Suppressor macrophage treated with lipopolysaccharide for 4 hours (primary cell): ENCODE results near the gene PPP1R1B.

Source experiments
- DNase-seq: peaks from one replicate; pipeline ENCODE4 v3.0.0-alpha.2; 2020

Gene PPP1R1B

DNA sequence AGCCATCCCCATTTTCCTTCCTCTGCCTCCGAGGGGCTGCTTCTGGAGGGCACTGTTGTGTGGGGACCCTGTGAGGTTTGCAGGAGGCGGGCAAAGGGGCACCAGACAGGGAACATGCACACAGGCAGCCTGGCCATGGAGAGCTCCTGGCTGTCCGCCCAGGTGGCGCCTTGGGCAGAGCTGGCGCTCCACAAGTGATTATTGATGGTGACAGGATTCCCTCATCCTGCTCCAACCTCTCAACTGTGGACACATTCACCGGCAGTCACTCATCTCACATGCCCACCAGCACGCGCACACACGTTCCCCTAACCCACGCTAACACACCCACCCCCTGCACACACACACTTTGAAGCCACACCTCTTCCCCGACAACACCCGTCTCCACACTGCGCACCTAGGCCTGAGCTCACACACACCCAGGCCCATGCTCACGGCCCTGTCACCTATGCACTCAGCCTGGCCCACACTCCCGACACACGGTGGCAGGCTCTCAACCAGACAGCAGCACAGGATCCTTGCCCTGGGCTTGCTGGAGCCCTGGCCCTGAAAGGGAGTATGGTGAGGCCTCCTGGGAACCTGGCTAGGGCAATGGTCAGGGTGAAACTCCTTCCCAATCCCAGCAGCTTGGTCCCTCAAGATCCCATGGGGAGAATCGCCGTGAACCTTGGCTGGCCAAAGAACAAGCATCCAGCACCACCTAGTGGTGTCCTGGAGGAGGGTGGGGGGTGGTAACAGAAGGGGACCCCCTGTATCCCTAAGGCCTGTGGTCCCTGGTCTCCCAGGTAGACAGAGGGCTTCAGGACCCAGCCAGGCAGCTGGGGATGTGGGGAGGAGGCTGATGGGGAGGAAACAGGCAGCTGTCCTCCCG, 45.1 kb downstream of the PPP1R1B start:
- peak; percentile 20 for DNase-seq

DNA sequence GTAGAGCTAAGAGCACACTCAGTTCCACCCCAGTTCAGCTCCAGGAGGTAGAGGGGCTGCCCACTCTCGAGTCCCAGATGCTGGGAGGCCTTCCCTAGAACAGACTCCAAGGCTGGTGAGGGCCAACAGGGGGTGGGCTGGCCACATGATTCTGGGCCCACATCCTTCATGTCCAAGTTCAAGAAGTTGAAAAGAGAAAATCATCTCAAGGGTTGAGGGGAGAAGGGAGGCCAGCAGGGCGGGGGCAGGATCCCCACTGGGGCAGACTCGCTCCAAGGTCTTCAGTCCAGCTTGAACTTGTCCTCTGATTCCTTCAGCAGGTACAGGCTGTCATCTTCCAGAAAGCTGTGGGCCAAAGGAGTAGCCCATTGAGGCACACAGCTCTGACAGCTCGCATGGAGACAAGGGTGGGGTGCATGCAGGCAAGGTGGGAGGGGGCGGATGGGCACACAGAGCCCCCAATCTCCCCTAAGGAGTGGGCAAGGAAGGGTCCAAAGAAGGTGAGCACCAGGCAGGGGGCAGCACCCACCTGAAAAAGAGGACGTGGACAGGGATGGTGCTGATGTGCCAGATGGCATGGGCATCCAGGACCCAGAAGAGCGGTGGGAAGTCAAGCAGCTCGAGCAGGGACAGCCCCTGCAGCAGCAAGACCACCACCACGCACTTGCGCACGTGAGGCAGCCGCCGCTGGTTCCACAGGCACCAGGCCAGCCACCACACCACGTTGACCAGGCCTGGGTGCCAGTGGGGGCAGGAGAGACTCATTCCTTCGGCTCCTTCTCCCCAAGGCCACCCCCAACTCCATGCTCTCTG, 46.0 kb downstream of the PPP1R1B start:
- DNase-seq = no peak

DNA sequence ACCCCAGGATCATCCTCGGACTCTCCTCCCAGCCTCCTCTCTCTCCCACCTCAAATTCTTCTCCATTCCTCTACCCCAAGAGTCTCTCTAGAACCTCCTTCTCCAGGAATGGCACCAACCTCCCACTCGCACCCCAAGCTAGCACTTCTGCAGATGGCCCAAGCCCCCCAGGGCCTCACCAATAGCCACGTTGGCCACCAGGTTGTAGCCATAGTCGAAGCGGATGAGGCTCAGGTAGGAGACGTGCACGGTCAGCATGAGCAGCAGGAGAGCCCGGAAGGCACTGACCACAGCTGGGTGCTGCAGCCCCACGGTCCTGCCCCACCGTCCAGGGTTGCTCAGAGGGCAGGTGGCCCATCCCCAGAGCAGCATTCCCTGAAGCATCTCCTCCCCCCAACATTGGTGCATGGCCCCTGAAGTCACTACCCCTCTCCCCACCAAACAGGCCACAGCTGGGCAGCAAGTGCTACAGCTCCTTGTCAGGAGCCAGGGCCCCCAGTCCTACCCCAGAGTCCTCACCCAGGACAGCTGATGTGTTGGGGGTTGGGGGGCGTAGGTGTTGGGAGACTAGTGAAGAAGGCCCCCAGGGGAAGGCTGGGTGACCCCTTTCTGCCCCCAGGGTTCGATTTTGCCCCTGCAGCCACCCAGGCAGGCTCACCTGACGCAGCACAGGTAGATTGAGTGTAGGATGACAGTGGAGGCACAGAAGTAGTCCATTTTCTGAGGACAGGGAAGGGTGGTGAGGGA, 46.8 kb downstream of the PPP1R1B start:
- no peak for DNase-seq

DNA sequence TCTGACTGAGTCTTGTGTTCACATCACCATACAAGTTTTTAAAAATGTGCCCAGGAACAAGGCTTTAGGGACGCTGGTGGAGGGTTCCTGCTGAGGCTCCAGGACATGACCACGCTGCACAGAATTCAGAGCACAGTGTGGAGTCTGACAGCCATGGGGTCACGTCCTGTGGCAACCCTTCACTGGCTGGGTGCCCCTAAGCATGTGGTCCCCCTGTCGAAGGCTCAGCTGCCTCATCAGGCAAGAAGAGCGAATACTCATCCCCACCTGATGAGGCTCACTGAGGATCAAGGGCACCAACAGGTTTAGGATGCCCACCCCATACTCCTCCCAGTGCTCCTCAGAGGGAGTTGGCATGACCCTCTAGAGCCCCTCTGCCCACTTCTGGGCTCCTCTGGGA, 47.4 kb downstream of the PPP1R1B start:
- no peak for DNase-seq

DNA sequence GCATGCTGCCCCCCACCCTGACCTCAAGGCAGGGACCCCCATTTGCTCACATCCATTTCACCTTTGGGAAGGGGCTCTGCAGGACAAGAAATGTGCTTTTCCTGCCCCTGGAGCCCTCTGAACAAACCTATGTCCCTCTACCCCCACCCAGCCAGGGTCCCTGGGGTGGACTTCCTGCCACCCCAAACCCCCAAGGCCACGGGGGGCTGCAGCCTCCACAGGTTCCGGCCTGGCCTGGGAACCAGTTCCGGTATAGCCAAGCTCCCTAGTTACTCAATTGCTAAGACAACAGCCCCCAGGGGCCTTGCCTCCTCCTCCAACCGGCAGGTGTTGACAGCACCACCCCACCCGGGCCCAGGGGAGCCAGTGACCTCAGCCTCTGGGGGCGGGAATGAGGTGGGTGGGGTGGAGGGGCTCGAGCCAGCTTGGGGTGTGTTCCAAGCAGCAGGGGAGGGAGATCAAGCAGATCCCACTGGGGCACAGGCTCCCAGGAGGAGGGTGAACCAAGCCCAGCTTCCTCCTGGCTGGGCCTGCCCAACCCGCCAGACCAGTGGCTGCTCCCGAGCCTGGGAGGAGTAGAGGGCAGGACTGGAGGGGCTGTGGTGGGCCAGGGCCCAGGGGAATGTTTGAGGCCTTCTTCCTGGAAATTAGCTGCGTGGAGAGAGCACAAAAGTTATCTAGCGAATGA, 48.1 kb downstream of the PPP1R1B start:
- DNase-seq = no peak

DNA sequence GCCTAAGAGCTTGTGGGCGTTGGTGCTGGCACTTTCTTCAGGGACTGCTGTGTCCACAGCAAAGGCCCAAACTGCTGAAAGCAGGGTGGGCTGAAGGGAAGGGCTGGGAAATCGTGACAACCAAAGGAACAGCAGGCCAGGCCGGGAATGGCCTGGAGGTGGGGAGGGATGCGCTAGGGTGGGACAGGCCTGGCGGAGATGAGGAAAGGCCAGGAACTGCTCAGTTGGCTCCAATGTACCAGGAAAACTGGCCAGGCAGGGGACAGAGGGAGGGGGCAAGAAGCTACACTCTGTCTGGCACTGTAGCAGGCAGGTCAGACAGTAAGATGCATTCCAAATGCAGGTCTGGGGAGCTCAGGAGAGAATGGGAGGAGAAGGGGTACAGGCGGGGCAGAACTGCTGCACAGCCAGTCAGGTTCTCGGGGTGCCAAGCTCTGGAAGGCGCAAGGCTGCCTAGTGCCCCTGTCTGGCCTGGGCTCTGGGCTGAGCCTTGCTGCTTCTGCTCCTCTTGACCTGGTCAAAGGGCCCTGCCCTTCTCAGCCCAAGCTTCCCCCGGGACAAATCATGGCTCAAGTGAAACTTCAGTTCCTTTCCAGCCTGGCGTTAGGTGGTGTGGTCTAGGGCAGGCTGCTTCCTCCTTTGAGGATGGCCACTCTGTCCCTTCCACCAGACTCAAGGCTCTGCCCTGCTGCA, 48.8 kb downstream of the PPP1R1B start:
- DNase-seq = no peak

DNA sequence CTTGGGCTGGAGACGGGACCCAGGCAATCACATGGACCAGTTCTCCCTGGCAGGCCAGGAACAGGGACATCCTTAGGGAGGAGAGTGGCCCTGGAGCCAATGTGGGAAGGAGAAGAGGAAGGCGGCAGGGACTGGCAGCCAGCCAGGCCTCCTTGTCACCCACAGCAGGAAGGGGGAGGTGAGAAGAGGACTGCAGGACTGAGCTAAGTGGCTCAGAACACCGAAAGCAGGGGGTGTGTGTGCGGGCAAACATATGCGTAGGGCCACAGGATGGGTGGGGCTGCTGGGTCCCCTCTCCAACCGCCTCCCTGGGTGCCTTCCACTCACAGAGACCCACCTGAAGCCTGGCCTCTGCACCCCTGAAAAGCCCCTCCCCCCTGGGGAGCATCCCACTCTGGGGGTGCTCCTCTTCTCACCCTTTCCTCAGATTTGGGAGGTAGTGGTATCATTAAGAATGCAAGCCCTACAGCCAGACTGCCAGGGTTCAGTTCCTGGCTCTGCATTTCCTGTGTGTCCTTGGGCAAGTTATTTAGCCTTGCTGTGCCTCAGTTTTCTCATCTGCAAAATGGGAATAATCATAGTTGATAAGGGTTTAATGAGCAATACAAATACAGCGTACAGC, 49.6 kb downstream of the PPP1R1B start:
- peak; percentile 27 for DNase-seq

DNA sequence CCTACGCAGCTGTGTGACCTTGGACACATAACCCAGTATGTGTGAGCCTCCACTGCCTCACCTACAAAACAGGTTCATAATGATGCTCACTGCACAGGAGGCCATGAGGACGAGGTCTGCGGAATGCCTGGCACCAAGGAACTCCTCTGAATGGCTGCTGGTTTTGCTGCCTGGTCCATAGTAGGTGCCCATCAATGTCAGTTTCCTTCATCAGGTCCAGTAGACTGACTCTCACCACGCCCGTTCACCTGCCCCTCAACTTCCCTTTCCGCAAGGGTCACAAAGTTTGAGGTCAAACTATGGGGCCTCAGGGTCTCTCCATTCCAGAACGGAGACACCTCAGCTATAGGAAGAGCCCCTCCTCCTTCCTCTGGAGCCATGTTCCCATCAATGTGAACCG, 50.3 kb downstream of the PPP1R1B start:
- DNase-seq = no peak

DNA sequence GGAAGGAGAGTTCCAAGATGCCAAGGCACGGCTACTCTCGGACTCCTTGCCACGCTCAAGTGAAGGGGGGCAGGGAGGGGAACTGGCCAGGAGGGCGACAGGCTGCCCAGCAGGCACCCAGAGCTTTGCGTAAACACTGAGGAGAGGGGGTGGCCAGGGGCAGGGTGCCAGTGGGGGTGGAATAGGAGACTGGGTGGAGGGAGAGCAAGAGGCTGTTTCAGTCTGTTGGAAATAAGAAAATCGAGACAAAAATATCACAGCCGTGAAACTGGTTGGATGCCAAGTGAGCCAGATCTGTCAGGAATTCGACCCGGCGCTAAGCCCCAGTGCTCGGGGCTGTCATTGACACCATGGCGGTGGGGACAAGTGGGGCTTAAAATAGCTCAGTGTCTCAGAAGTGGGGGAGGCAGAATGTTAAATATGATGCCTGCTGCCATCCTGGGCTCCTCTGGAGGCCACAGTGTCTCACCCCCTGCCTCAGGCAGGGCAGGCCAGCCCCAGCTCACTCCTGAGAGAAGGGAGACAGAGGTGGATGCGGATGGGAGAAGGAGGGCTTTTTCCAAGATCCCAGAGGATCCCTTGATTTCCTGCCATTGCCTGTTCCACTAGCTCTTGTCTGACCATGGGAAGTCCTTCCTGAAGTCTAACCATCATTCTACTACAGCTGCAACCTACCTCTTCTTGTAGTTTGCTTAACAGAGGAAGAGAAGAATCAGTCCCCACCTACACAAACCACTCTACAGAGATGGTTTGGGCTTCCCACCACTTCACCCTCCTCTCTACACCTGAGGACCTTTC, 51.0 kb downstream of the PPP1R1B start:
- DNase-seq = no peak

DNA sequence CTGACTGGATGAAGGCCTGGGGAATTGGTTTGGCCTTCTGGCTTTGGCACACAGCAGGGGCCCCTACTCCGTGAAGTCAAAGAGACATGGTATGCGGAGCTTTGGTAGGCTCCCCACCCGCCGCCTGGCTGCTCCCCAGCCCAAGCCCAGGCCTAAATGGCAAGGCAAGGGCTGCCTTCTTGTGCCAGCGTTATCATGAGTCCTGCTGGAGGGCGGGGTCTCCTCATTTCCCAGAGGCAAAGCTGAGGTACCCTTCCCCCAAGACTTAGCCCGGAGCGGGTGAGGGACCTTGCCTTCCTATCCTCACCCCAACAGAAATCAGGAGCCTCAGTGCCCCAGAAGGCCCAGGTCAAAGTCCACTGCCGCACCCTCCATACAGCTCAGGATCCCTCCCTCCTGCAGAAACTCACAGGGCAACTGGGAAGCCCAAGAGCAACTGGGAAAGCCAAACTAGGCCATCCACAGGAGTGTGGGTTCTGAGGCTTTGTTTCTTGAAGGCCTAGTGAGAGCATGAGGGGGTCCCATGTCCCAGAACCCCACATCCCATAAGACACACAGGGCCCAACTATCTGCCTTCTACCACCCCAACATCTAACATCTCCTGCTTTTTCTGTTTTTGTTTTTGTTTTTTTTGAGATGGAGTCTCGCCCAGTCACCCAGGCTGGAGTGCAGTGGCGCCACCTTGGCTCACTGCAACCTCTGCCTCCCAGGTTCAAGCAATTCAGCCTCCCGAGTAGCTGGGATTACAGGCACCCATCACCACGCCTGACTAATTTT, 51.8 kb downstream of the PPP1R1B start:
- no peak for DNase-seq

DNA sequence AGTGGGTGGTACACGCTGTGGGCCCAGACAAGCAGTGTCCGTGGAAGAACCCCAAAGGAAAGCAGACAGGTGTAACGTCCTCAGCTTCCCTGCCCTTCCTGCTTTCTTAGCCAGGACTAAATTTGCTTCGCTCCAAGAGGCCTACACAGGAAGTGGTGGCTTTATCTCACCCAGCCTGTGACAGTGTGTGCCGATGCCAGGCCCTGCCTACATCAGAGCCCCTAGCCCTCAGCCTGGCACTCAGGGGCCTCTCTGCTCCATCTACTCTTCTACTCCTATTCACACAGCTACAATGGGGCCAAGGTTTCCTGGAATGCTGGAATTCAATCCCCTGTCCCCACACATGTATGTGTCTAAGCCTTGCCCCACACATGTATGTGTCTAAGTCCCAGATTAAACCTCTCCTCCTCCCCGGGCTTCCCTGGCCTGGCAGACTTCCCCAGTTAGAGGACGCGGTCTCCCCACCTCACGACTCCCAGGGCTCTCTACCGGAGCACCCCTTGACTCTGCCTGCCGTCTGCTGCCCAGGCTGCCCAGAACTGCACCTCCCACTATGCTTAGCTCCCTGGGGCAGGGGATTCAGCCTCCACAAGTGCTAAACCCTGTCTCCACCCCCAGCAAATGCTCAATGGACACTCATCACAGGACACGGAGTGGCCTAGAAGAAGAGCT, 52.9 kb downstream of the PPP1R1B start:
- DNase-seq = no peak

DNA sequence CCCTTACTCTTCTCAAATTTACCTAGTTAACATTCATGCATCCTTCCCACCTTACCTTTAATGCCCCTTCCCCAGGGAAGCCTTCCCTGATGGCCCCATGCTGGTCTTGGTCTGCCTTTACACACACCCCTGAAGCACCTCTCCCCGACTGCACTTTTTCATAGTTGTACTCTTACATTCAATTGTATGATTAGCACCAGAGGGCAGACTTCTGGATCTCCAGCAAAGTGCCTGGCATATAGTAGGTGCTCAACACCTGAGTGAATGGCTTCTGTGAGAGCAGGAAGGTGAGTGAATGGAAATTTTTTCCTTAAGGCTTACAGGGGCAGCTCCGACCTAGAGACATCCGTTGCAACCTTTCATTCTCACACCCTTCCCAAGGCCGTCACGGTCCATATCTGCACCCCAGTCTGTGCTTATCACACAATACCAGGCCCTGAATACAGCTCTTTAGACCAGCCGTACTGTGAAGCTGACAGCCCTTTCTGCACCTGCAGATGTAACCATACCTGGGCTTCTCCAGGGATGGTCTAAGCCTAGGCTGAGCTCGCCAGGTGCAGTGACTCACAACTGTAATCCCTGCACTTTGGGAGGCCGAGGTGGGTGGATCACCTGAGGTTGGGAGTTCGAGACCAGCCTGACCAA, 56.7 kb downstream of the PPP1R1B start:
- DNase-seq = no peak

DNA sequence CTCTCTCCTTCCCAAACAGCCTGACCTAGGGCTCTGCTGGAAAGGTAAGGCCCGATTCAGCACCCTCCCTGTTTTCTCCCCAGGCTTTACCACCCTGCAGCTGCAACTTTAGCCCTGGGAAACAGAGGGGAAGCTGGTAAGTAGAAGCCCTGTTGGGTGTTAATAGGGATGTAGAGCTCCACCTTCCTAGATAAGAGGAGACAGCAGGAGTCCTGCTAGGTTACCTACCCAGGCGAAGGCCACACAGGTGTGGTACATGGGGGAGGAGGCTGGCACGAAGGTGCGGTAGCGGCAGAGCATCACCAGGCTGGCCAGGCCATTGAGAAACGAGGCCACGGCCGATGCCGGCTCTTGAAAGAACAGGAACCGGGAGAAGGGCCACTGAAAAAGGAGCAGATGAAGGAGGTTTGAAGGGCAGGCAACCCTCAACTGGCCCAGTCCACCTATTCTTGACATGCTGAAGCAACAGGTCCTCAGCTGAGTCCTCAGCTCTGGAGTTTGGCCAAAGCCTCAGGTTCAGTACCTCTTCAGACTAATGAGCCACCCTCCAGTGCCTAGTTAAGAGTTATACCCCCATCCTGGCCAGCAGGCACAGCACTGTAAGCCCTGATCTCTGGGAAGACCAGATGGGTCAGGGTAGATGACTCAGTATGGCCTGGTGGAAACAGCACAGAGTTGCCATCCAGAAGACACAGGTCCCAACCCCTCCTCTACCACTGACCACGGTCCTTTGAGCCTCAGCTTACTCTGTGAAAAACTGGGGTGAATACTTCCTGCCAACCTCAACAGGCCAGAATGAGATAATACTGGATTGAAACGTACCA, 57.8 kb downstream of the PPP1R1B start:
- no peak for DNase-seq
